Activated CD4-positive, alpha-beta T cell treated with anti-CD3 and anti-CD28 coated beads for 48 hours (primary cell): ENCODE measurements around the gene OBI1.

Experiments used
- DNase-seq: peaks from one replicate; pipeline ENCODE4 v3.0.0-alpha.2; 2020

Gene OBI1

GRCh38 chr13:78566631-78567030, 92.3 kb downstream of the OBI1 start:
- no peak for DNase-seq
